T-helper 2 cell (primary cell): ENCODE measurements around the gene MEMO1.
"Not testable (repeated sequence)": the region's sequence is repeated elsewhere in the genome, so short reads cannot be mapped to it uniquely, and the experiment has no call there.

ENCODE experiments used
- DNase-seq, 5 experiments: peaks; one replicate each; pipeline versions ENCODE4 v3.0.0 to v3.0.0-alpha.2; 2012 to 2022

Gene MEMO1

DNA sequence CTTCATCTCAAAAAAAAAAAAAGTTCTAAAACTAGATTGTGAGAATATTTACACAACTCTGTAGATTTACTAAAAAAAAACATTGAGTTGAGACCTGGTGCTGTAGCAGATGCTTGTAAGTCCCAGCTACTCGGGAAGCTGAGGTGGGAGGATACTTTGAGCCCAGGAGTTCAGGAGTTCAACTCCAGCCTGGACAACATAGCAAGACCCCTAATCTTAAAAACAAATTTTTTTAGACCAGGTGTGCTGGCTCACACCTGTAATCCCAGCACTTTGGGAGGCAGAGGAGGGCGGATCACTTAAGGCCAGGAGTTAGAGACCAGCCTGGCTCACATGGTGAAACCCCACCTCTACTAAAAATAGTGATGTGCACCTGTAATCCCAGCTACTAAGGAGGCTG lies 108.9 kb downstream of the MEMO1 start:
- DNase-seq, result no peak

DNA sequence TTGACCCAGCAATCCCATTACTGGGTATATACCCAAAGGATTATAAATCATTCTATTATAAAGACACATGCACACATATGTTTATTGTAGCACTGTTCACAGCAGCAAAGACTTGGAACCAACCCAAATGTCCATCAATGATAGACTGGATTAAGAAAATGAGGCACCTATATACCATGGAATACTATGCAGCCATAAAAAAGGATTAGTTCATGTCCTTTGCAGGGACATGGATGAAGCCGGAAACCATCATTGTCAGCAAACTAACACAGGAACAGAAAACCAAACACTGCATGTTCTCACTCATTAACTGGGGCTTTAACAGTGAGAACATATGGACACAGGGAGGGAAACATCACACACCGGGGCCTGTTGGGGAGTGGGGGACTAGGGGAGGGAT lies 110.7 kb downstream of the MEMO1 start:
- DNase-seq, result not testable (repeated sequence)

DNA sequence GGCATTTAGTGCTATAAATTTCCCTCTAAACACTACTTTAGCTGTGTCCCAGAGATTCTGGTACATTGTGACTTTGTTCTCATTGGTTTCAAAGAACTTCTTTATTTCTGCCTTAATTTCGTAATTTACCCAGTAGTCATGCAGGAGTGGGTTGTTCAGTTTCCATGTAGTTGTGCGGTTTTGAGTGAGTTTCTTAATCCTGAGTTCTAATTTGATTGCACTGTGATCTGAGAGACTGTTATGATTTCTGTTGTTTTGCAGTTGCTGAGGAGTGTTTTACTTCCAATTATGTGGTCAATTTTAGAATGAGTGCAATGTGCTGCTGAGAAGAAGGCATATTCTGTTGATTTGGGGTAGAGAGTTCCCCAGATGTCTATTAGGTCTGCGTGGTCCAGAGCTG lies 112.5 kb downstream of the MEMO1 start:
- not testable (repeated sequence) for DNase-seq

DNA sequence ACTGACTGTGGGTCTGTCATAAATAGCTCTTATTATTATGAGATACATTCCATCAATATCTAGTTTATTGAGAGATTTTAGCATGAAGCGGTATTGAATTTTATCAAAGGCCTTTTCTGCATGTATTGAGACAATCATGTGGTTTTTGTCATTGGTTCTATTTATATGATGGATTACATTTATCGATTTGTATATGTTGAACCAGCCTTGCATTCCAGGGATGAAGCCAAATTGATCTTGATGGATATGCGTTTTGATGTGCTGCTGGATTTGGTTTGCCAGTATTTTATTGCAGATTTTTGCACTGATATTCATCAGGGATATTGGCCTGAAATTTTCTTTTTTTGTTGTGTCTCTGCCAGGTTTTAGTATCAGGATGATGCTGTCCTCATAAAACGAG lies 113.5 kb downstream of the MEMO1 start:
- DNase-seq, result not testable (repeated sequence)

DNA sequence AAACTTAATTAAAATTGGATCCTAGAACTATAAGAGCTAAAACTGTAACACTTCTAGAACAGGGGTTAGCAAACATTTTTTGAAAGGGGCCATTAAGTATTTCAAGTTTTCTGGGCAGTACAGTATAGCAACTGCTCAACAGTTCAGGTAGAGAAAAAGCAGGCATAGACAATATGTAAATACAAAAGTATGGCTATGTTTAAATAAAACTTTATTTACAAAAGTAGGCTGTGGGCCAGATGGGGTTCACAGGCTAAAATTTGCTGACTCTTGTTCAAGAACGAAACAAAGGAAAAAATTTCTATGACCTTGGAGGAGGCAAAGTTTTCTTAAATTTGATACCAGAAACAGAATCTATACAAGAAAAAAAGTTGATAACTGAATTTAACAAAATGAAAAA lies 114.5 kb downstream of the MEMO1 start:
- no peak for DNase-seq

DNA sequence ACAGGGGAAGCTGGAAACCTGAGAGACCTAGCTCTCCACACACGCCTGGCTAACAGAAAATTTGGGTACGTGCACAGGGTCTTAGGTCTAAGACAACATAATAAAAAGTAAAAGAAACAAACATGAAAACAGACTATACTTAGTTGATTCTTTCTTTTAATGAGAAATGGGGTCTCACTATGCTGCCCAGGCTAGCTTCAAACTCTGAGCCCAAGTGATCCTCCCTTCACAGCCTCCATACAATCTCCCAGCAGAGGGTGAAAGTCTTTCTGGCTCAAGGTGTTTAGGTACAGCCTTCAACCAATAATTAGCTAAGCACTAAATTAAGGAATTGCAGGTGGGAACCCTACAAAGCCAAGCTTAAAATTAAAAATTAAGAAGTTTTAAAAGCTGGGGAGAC lies 116.2 kb downstream of the MEMO1 start:
- DNase-seq, result no peak

DNA sequence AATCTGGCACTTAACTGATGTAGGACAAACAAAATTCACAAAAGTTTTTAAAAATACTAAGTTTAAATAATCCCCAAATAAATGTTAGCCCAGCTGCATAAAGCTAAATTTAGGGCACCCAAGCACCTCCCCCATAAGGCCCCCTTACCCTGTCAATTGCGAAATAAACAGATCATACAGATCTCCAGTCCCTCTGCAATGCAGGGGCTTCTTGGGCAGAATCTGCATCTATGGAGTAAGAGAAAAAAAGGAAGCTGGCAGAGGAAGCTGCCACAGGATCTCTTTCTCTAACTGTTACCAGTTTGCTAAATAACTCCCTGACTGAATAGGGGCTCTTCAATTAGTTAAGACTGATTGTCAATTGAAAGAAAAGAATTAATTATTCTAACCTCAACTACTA lies 117.7 kb downstream of the MEMO1 start:
- no peak for DNase-seq

DNA sequence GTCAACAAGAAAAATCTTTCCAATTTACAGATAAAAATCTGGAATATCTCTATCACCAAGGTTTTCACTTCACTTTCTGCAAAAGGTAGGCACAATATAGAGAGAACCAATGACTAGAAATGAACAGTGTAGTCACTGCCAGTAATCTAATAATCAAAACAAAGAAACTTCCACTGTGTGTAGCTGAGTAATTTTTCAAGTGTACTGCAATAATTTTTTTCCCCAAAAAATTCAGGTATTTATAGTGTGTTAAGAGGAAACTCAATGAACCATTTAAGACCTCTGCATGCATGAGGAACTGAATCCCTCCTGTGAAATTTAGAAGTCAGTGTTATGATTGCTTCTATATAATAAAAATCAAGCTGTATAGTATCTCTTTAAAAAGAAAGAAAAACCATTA lies 121.8 kb downstream of the MEMO1 start:
- DNase-seq, result no peak

DNA sequence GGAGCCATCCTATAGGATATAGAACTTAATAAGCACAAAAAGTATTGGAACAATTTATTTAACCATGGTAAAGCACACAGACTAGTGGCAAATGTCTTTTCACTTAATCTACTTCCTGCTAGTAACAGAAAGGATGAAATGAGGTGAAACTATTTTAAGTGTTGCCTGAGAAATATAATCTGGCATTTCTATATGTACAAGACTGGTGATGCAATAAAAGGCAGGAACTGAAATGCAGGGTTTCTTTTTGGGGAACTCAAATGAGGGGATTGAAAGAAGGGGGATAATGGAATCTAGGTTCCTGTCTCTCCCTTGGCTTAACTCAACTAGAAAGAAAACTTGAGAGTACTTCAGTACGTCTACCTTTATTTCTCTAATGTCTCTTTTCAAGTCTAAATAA lies 122.3 kb downstream of the MEMO1 start:
- DNase-seq, result no peak

DNA sequence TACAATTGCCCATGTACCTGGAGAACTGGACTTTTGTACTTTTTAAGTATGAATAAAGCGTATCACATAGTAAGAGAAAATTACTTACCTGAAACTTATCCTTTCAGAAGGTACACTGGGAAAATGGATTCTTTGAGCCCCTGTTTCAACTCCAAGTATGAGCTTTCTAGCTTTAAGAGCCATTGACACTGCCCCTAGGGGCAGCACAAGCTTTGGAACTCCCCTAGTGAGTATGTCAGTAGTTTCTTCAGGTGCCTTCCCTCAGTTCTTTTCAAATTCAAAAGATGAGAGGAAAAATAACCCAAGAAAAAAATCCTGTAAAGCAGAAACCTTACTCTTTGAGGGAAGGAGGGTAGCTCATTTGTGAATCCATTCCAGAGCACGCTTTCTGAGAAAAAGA lies 124.1 kb downstream of the MEMO1 start:
- peak in 1 of 5 experiments; percentile 46 for DNase-seq

DNA sequence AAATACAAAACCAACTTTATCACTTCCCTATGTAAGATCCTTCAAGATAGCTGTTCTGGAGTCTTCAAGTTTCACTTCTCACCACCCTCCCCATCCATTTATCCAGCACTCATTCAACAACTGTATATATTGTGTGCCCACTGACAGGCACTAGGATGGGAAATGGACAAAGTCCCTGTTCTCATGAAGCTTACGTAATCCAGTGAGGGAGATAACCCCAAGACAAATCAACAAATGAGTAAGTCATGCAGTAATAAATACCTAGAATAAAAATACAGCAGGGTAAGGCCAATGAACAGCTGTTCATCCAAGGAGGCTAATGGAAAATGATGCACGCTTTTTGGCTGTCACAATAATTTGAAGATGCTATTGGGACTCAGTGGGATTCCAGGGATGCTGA lies 133.8 kb downstream of the MEMO1 start:
- no peak for DNase-seq

DNA sequence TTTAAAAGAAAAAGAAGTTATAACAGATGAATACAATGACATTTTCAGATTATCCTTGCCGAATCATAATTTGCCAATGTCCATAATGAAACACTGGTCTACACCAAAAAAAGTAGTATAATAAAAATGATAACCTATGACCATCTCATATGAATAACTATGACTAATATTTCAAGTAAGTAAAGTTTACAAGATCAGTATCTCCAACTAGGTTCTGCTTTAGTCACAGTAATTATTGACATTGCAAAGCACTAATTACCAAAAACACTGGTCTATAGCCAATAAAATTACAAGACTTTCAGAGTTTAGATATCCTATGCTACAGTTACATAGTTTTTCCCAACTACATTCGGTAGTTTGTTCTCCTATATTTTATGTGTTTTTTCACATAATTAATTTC lies 136.7 kb downstream of the MEMO1 start:
- DNase-seq, result no peak

DNA sequence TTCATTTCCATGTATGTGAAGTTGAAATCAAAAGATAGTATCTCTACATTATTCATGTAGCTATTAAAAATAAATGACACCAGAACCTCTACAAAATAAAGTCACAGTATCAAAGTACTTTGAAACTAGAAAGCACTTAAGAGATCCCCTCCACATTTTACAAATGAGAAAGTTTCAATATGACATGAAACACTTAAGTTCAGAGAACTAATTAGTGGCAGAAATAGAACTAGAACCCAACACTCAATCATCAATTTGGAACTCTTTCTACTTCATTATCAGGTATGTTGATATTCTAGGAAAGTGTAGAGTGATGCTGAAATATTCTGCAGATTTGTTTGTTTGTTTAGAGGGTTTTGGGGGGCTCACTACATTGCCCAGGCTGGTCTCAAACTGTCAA lies 145.6 kb downstream of the MEMO1 start:
- DNase-seq, result no peak

DNA sequence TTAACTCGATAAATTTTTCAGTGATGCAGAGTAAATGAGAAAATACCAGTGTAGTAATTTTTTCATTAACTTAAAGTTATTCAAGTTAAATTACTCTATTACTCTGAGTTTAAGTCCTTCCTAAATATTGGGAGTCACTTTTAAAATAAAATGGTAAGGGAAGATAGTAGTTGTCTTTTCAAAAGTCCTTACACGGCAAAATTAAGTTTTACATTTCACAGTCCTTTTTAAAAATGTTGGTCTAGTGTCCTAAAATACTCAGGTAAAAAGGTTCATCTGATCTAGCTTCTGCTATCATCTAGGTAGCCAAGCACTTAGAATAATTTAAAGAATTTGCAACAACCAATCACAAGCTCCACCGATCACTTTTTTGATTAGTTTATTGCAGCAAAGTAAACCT lies 146.9 kb downstream of the MEMO1 start:
- no peak for DNase-seq

DNA sequence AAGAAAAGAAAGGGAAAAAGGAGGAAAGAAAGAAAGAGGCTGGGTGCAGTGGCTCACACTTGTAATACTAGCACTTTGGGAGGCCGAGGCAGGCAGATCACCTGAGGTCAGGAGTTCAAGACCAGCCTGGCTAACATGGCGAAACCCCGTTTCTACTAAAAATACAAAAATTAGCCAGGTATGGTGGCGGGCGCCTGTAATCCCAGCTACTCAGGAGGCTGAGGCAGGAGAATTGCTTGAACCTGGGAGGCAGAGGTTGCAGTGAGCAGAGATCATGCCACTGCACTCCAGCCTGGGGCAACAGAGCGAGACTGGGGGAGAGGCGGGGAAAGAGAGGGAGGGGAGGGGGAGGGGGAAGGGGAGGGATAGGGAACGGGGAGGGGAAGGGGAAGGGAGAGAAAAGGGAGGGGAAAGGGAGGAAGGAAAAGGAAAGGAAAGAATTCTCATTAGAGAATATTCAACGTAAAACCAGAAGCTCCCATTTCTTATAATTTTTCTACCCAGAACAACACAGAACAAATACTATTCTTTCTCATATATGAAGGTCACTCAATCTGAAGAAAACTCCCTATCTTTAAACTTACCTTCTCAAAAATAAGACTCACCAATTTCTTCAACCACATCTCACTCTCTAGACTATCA lies 147.7 kb downstream of the MEMO1 start:
- not testable (repeated sequence) for DNase-seq

DNA sequence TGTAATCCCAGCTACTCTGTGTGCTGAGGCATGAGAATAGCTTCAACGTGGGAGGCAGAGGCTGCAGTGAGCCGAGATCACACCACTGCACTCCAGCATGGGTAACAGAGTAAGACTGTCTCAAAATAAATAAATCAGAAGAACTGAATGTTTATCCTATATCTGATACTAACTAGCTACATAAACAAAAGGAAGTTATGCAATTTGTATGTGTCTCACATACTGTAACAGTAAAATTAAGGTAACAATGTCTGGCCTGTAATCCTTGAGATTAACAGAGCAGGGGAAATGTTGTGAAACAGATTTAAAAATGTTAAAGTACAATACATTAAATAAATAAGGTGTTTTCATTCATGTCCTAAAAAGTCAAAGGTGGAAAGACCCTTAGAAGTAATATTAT lies 150.8 kb downstream of the MEMO1 start:
- no peak for DNase-seq

DNA sequence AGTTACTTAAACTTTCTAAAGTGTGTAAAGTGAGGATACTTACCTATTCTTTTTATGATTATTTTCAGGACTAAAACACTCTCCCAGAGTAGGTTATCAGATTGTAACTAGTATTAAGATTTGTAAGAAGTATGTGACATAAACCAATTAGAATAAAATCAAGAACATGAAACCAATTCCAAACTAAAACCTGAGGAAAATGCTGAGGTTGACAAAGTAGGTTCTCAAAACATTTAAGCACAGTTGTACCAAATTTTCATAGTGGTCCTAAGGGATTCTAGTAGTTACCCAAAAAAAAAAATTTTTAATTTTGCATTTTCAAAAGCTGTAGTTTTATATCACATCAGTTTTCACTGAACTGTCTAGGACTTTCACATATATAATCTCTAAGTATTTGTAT lies 157.3 kb downstream of the MEMO1 start:
- DNase-seq, result no peak

DNA sequence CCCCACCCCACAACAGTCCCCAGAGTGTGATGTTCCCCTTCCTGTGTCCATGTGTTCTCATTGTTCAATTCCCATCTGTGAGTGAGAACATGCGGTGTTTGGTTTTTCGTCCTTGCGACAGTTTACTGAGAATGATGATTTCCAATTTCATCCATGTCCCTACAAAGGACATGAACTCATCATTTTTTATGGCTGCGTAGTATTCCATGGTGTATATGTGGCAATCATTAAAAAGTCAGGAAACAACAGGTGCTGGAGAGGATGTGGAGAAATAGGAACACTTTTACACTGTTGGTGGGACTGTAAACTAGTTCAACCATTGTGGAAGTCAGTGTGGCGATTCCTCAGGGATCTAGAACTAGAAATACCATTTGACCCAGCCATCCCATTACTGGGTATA lies 168.7 kb downstream of the MEMO1 start:
- DNase-seq, result not testable (repeated sequence)

DNA sequence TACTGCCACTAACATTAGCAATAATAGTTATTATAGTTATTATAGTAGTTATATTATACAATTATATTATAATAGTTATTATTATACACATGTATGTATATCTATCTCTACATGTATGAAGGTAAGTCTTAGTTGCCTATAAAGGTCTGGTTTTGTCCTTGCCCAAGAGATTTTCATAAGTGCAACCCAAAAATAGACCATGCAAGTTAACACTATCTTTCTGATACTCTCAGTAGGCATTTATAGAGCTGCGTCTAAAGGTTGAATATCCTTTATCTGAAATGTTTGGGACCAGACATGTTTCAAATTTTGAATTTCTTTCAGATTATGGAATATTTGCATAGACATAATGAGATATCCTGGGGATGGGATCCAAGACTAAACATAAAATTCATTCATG lies 175.4 kb downstream of the MEMO1 start:
- DNase-seq, result no peak

DNA sequence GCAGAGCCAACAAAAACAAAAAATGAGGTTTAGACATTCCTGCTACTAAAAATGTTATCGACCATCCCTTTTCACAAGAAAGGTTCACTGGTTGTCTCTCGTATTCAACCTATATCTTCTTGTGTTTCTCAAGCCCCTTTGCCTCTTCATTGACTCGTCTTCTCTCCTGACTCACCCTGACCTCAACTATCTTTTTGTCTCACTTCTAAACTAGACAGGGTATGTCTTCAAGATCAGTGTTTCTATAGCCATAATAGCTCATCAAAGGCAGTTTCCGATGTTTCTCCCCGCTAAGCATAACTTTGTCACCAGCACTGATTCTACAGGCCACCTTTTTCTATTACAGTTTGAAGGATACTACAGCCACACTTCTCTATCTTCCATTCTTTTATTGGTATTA lies 178.4 kb downstream of the MEMO1 start:
- no peak for DNase-seq

DNA sequence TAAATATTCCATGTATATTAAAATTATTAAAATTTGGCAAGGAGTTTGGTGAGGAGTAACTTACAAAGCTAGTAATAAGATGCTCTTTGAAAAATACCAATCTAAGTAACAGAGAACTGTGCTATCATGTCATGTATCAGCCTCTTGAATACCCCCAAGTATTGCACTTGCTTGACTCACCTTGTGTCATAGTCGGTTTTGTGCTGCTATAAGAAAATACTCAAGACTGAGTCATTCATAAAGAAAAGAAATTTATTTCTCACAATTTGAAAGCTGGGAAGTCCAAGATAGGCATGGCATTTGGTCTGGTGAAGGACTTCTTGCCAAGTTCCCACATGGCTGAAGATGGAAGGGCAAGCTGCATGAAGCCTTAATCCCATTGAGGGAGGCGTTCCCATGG lies 179.2 kb downstream of the MEMO1 start:
- DNase-seq, result no peak

DNA sequence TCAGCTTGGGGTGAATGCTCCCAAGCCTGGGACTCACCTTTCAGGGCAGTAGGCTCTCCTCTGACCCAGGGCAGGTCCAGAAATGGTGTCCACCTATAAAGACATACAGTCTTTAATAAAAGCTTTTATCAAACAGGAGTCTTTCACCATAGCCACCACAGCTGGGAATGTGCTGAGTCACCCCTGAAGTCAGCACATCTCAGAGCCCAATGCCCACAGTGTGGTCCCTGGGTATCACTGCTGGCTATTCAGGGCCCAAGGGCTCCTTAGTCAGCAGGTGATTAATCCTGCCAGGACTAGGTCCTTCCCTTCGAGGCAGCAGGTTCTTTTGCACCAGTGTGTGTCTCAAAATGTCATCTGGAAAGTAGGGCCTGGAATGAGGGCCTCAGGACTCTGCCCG lies 181.9 kb downstream of the MEMO1 start:
- no peak for DNase-seq

DNA sequence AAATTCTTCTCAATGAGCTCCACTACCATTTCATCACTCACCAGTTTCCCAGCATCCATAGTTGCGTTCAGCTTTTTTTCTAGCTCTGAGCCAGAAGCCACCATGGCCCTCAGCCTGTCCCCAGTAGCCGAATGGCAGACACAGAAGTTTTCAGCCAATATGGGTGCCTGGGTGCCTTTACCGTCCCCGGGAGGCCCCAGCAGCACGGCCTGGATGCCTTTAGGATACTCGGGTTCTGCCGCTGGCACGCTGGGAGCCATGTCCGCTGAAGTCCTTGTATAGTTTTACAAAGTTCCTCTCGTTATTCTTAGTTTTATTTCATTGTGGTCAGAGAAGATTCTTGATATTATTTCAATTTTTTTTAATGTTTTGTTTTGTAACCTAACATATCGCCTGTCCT lies 187.2 kb downstream of the MEMO1 start:
- no peak for DNase-seq

DNA sequence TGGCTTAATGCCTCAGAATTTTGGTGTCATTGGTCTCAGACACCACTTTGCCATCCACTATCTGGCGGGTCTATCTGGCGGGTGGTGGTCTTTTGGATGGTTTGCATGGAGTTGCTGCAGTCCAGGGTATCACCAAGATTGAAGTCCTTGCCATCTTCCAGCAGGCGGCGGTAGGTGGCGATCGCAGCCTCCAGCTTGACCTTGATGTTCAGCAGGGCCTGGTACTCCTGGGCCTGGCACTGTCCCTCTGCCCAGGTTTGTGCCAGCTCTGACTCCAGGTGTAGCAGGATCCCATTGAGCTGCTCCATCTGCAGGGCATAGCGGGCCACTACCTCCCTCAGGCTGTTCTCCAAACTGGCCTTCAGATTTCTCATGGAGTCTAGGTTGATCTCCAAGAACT lies 188.2 kb downstream of the MEMO1 start:
- DNase-seq, result no peak
